HepG2 (cell line): ENCODE data around the gene IGSF21. TPM values are rescaled to one million over a fixed set of nuclear protein-coding genes. Genes with fewer than 3 reads are reported as not detected.

Source experiments
- ATAC-seq: fragments of 200-7000 bp; cut with Tn5 transposase; 3 replicates; pipeline ENCODE4 v1.9.1; 2020; ENCODE audit warnings: mild to moderate bottlenecking, moderate library complexity
- BruUV-seq: library from RNA; stranded (reverse); fragments of 400-500 nt; replicated peaks from 2 replicates; lab custom pipeline; 2021; lab: Mats Ljungman, UMichigan
- CTCF ChIA-PET: fragments of 300-600 bp; formaldehyde crosslinking; extraction: SDS; loops from one replicate; lab custom pipeline; 2021; ENCODE audit warnings: low total read pairs, inconsistent platforms, low intra/inter-chr PET ratio; lab: Yijun Ruan, JAX
- POLR2A ChIA-PET: fragments of 350-600 bp; sonication (Branson Sonifier 250); formaldehyde crosslinking; loops from one replicate; lab custom pipeline; 2020; ENCODE audit warnings: antibody characterized with exemption, inconsistent platforms; lab: Yijun Ruan, JAX
- DNase-seq: peaks from one replicate; pipeline ENCODE4 v3.0.0-alpha.2; 2015; ENCODE audit warnings: low spot score
- FAIRE-seq: peaks from 3 replicates; lab custom pipeline; 2011; peaks lifted over from hg19 to GRCh38; lab: Jason Lieb, UNC
- H2AFZ ChIP-seq: one replicate; pipeline ENCODE4 v1.6.1; 2011; ENCODE audit warnings: low read length, inconsistent platforms
- H3K27ac ChIP-seq: fragments of 300-600 bp; 3 replicates; pipeline ENCODE4 v1.8.0; 2011; ENCODE audit warnings: mixed run types, mild to moderate bottlenecking, mixed read lengths, low read length, inconsistent platforms; ENCODE audit not compliant: insufficient read depth; ENCODE audit errors: extremely low read length
- H3K27me3 ChIP-seq, 2 experiments: fragments of 200-600 bp in 1 of 2; 2 replicates in 1 of 2; 3 replicates in 1 of 2; pipeline versions ENCODE4 v1.6.0 to v1.8.0; 2011; ENCODE audit warnings: low read length in 2 of 2, mild to moderate bottlenecking in 2 of 2, moderate library complexity in 2 of 2, inconsistent platforms in 1 of 2; ENCODE audit not compliant: insufficient read depth in 2 of 2, control insufficient read depth in 1 of 2
- H3K36me3 ChIP-seq, 2 experiments: fragments of 200-600 bp in 1 of 2; replicated peaks in 1 of 2; 2 replicates in 1 of 2; 3 replicates in 1 of 2; pipeline versions ENCODE4 v1.5.1 to v1.8.0; 2011; ENCODE audit warnings: low read length in 2 of 2, inconsistent platforms in 1 of 2; ENCODE audit not compliant: insufficient read depth in 2 of 2, control insufficient read depth in 1 of 2
- H3K4me1 ChIP-seq: 2 replicates; pipeline ENCODE4 v1.5.1; 2012; ENCODE audit warnings: low read length, inconsistent platforms; ENCODE audit not compliant: insufficient read depth
- H3K4me2 ChIP-seq: 2 replicates; pipeline ENCODE4 v1.6.0; 2011; ENCODE audit warnings: low read depth, low read length, inconsistent platforms
- H3K4me3 ChIP-seq, 3 experiments: fragments of 200-600 bp in 1 of 3; sonication (generic), shearing (Covaris generic) in 1 of 3; replicated peaks in 1 of 3; 2 replicates each; pipeline ENCODE4 v1.5.1; 2011 to 2016; ENCODE audit warnings: low read length in 3 of 3, inconsistent platforms in 2 of 3, low read depth in 2 of 3, mild to moderate bottlenecking in 2 of 3, control low read depth in 1 of 3, mixed read lengths in 1 of 3; ENCODE audit not compliant: insufficient read depth in 1 of 3
- H3K79me2 ChIP-seq: one replicate; pipeline ENCODE4 v1.6.1; 2011; ENCODE audit warnings: low read length, inconsistent platforms; ENCODE audit not compliant: insufficient read depth
- H3K9ac ChIP-seq: 2 replicates; pipeline ENCODE4 v1.6.0; 2011; ENCODE audit warnings: mild to moderate bottlenecking, low read depth, low read length, inconsistent platforms; ENCODE audit not compliant: insufficient read depth
- H3K9me3 ChIP-seq: 2 replicates; pipeline ENCODE4 v1.5.1; 2012; ENCODE audit warnings: mild to moderate bottlenecking, low read length
- H4K20me1 ChIP-seq: 2 replicates; pipeline ENCODE4 v1.6.0; 2011; ENCODE audit warnings: inconsistent platforms, mild to moderate bottlenecking, low read length, moderate library complexity; ENCODE audit not compliant: insufficient read depth
- GMEB1 ChIP-seq: sonication (generic); formaldehyde crosslinking; IDR thresholded peaks from 2 replicates; pipeline ENCODE4 v1.5.1; 2020; ENCODE audit warnings: missing genetic modification reagents, mild to moderate bottlenecking, borderline replicate concordance
- KLF15 ChIP-seq: sonication (generic); formaldehyde crosslinking; IDR thresholded peaks from 2 replicates; pipeline ENCODE4 v1.8.1; 2023; ENCODE audit warnings: borderline replicate concordance, mild to moderate bottlenecking, inconsistent platforms, missing genetic modification reagents, mixed read lengths
- KLF16 ChIP-seq, 2 experiments: sonication (generic) in 1 of 2; formaldehyde crosslinking in 1 of 2; IDR thresholded peaks; 2 replicates each; pipeline versions ENCODE4 v1.6.1 to v1.8.0; 2016 to 2023; ENCODE audit warnings: missing genetic modification reagents in 2 of 2, missing compliant biosample characterization in 1 of 2
- MED13 ChIP-seq: sonication (generic); formaldehyde crosslinking; IDR thresholded peaks from 2 replicates; pipeline ENCODE4 v1.5.0; 2020; ENCODE audit warnings: missing genetic modification reagents
- ZFY ChIP-seq: sonication (generic); formaldehyde crosslinking; IDR thresholded peaks from 2 replicates; pipeline ENCODE4 v1.4.0; 2020; ENCODE audit warnings: missing genetic modification reagents
- ZIK1 ChIP-seq: sonication (generic); formaldehyde crosslinking; IDR thresholded peaks from 2 replicates; pipeline ENCODE4 v1.5.0; 2020; ENCODE audit warnings: mild to moderate bottlenecking, low read depth, missing genetic modification reagents, borderline replicate concordance
- ZNF670 ChIP-seq: sonication (generic); formaldehyde crosslinking; IDR thresholded peaks from 2 replicates; pipeline ENCODE4 v1.8.0; 2022; ENCODE audit warnings: mild to moderate bottlenecking, missing genetic modification reagents, borderline replicate concordance
- WGBS: methylation state at CpG from one replicate; pipeline ENCODE4 v1.1.6; 2017; ENCODE audit warnings: low lambda C conversion rate; 5-methylcytosine and 5-hydroxymethylcytosine counted together
- in situ Hi-C: cut with HindIII; loops from 2 replicates; pipeline ENCODE4 v1.10.0; 2017; ENCODE audit warnings: low pct_unique_long_range_greater_than_20kb; ENCODE audit not compliant: extremely low pct_ligation_motif_present
- intact Hi-C: fragments of 100-400 bp; cut with micrococcal nuclease; formaldehyde crosslinking; loops from one replicate; pipeline ENCODE4 v1.10.0; 2022; ENCODE audit not compliant: unreplicated experiment
- polyA plus RNA-seq, 8 experiments: library from polyadenylated mRNA; depleted of rRNA in 3 of 8; stranded (reverse) in 7 of 8; unstranded in 1 of 8; fragments of >200 nt; fragmentation: Illumina TruSeq in 4 of 8; extraction: Trizol in 4 of 8; gene quantifications; 2 replicates each; pipeline versions ENCODE4 v1.2.1 to v1.2.3, GENCODE V29; 2011 to 2016; ENCODE audit warnings: low read depth in 4 of 8, missing spikeins in 1 of 8, mixed read lengths in 1 of 8; ENCODE audit not compliant: insufficient read depth in 1 of 8
- total RNA-seq, 5 experiments: library from RNA; depleted of rRNA; stranded (reverse); fragments of >200 nt; fragmentation: Illumina TruSeq; extraction: Trizol; gene quantifications; 2 replicates each; pipeline ENCODE4 v1.2.3, GENCODE V29; 2016; ENCODE audit warnings: low read depth in 1 of 5

IGSF21 gene
- total and polyA plus RNA-seq, 2 of the 13 experiments (the other 11 are each of a cell fraction or from before 2014, with no cell fraction given) = not detected

DNA sequence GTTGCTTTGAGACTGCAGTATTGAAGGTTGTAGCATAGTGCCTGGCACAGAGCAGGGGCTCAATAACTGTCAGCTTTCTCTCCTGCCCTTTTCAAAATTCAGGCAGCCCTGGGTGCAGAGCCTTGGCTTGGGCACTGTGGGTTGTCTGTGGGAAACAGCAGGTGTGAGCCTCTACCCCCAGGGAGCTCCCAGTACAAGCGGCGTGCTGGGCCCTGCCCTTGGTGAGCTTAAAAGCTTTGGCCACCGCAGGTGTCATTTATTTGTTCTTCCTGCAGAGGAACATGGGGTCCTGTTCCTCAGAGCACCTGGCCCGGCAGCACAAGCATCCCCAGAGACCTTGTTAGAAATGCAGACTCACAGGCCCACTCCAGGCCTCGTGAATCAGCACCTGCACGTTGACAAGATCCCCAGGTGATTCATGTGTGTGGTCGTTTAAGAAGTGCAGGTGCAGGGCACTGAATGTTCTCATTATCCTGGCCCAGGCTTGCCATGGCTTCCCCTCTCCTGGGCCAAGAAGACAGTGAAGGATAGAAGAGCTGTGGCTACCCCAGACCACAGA is 29.9 kb upstream of the IGSF21 start:
- CTCF ChIA-PET = no interaction called here
- Histone ChIP-seq H2AFZ (no peak overlapping the region), H3K27me3 (peaks cover 0 to 49% of the 10 kb centered on the region in 2 experiments; a peak in 3 of 5 replicates), H3K9ac (no peak overlapping the region), H3K4me1 (no peaks in the 10 kb centered on the region), H3K4me3 (no peak overlapping the region), H3K79me2 (no peaks in the 10 kb centered on the region), H3K27ac (no peak overlapping the region), H3K4me2 (no peak overlapping the region), H3K9me3 (no peaks in the 10 kb centered on the region), H3K36me3 (no peaks in the 10 kb centered on the region), H4K20me1 (no peaks in the 10 kb centered on the region)
- FAIRE-seq = no peak
- no peak for ATAC-seq
- intact Hi-C loops (no loop called here), in situ Hi-C loops (no loop called here)
- no peak for TF ChIP-seq ZFY (CRISPR knock-in tag)
- TF ChIP-seq GMEB1 = no peak
- no peak for TF ChIP-seq KLF16 (CRISPR knock-in tag; IDR thresholded peaks at IDR 0.05)
- TF ChIP-seq ZNF670 (CRISPR knock-in tag) = no peak
- BruUV-seq = no TSS peak
- no peak for DNase-seq
- POLR2A ChIA-PET = no interaction called here
- 0% methylated on average over 1 of the region's 7 CpGs for WGBS

- no peaks in the 10 kb centered on the region for H3K36me3 ChIP-seq
- BruUV-seq = no TSS peak
- ChIA-PET CTCF (no interaction called here), POLR2A (no interaction called here)
- intact Hi-C loops (no loop called here), in situ Hi-C loops (no loop called here)
- H3K79me2 ChIP-seq = no peaks in the 10 kb centered on the region
- DNase-seq (no peak), FAIRE-seq (no peak), ATAC-seq (no peak)
- WGBS = 22% methylated on average over 26 of the region's 31 CpGs
- H3K4me3 ChIP-seq = no peak overlapping the region
- no peak overlapping the region for H3K9ac ChIP-seq
- H3K27ac ChIP-seq = no peak overlapping the region
- no peaks in the 10 kb centered on the region for H4K20me1 ChIP-seq
- no peak for TF ChIP-seq KLF15 (CRISPR knock-in tag)
- TF ChIP-seq MED13 (CRISPR knock-in tag) = no peak
- TF ChIP-seq ZIK1 (CRISPR knock-in tag) = no peak
- H3K9me3 ChIP-seq = no peaks in the 10 kb centered on the region
- H3K4me2 ChIP-seq = no peak overlapping the region
- no peaks in the 10 kb centered on the region for H3K4me1 ChIP-seq
- no peak overlapping the region for H2AFZ ChIP-seq
- H3K27me3 ChIP-seq = peaks cover 0 to 35% of the 10 kb centered on the region in 2 experiments; a peak in 3 of 5 replicates
Measured at GRCh38 chr1:18079941-18080735, 27.5 kb upstream of the IGSF21 start.
